Upper lobe of left lung (tissue), 6 donors: ENCODE data around the gene RBM33. TPM values are rescaled to one million over a fixed set of nuclear protein-coding genes. Genes with fewer than 3 reads are reported as not detected.
A peak's percentile ranks its signal among the peaks of the same experiment; 100 is the strongest.

Experiments
- ATAC-seq, 2 donors: fragments of 200-7000 bp; cut with Tn5 transposase; one replicate each; pipeline ENCODE4 v1.9.1; 2022; ENCODE audit warnings: mild to moderate bottlenecking in 2 of 2, moderate library complexity in 2 of 2; ENCODE audit not compliant: low FRiP score in 2 of 2
- DNase-seq, 2 donors: peaks; one replicate each; pipeline ENCODE4 v3.0.0-alpha.2; 2019 to 2020
- H3K27ac ChIP-seq, 4 donors: fragments of 200-600 bp; sonication (generic); one replicate each; pipeline ENCODE4 v1.5.1; 2016 to 2019
- H3K27me3 ChIP-seq, 4 donors: fragments of 200-600 bp; sonication (generic); one replicate each; pipeline ENCODE4 v1.5.1; 2017 to 2019
- H3K36me3 ChIP-seq, 4 donors: fragments of 200-600 bp; sonication (generic); one replicate each; pipeline ENCODE4 v1.5.1; 2016 to 2019
- H3K4me1 ChIP-seq, 4 donors: fragments of 200-600 bp; sonication (generic); one replicate each; pipeline ENCODE4 v1.5.1; 2018 to 2019
- H3K4me3 ChIP-seq, 4 donors: fragments of 200-600 bp; sonication (generic); one replicate each; pipeline ENCODE4 v1.5.1; 2017 to 2019; ENCODE audit warnings: mild to moderate bottlenecking in 2 of 4, moderate library complexity in 1 of 4
- H3K9me3 ChIP-seq, 4 donors: fragments of 200-600 bp; sonication (generic); one replicate each; pipeline ENCODE4 v1.5.1; 2018 to 2019
- EP300 ChIP-seq, 4 donors: sonication (generic); formaldehyde crosslinking; IDR thresholded peaks; one replicate each; pipeline ENCODE4 v1.5.1; 2017; ENCODE audit warnings: antibody characterized with exemption in 4 of 4, control low read depth in 2 of 4
- POLR2A ChIP-seq, 4 donors: fragments of 450-650 bp; IDR thresholded peaks; one replicate each; pipeline ENCODE4 v1.5.1; 2016 to 2017; ENCODE audit warnings: antibody characterized with exemption in 4 of 4, mild to moderate bottlenecking in 2 of 4
- POLR2AphosphoS5 ChIP-seq, 2 donors: sonication (generic); formaldehyde crosslinking; IDR thresholded peaks; one replicate each; pipeline ENCODE4 v1.5.1; 2017; ENCODE audit warnings: antibody characterized with exemption in 2 of 2
- WGBS, 2 donors: methylation state at CpG; one replicate each; pipeline ENCODE4 v1.1.5; 2017 to 2018; 5-methylcytosine and 5-hydroxymethylcytosine counted together
- total RNA-seq, 6 donors: library from RNA; depleted of rRNA in 4 of 6; stranded (reverse); fragments of >200 nt in 4 of 6; gene quantifications; one replicate each; pipeline versions ENCODE4 v1.1.0 to v1.2.1, GENCODE V29; 2016 to 2021
- TF ChIP-seq, protein P1 (sequence below), 6 experiments: fragments of 450-650 bp in 4 of 6; fragments of 200-600 bp in 2 of 6; sonication (generic) in 2 of 6; IDR thresholded peaks; one replicate each; pipeline ENCODE4 v1.5.1; 2016 to 2019; ENCODE audit warnings: antibody characterized with exemption in 6 of 6
- donor health status: DM: no; HTN: no; CAD: no; lungs with moderate emphysema.
- donor health status: DM: no; HTN: yes; CAD: no; lungs with severe emphysema.

The RBM33 gene
- total RNA-seq, 6 donors from 2014 or later, result 40.6 to 179 (median 76.4) TPM

DNA sequence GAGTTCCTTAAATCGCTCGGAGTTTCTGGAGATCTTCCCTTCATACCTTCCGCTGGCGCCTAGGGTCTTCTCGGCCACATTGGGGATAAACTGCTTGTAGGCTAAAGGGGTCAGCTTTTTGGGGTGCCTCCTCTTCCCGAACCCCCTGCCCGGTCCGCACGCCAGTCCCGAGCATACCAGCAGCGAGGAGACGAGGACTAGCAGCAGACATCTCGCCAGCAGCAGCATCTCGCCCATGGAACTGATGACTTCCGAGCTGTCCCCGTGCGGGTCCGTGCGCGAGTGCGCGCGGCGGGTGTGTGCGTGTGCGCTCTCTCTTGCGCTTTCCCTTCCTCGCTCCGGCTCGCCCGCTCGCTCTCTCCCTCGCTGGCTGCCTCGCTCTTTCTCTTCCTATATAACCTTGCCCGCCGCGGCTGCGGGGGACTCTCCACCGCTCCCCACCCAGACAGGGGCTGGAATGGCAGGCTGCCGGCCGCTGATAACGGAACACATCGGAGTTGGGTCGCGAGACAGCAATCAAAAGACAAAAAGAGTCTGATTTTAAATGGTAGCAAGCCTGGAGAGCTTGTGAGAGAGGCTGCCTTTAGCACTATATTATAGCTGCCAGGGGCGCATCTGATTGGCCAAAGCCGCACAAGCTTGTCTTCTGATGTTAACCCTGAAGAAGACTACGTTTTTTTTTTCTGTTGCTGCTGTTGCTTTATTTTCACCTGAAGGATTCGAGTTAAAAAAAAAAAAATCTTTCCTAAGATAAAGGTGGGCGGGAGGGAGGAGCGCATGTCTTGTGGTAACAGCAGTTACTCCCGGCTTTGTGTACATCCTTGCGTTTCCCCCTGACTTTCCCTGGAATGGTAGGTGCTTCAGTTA is 167.7 kb downstream of the RBM33 start, which contains the start of gene SHH:
SHH (minus strand) TSS at position 569 of the 867 bp plus-strand sequence; CDS start at position 228, 341 bp downstream.
- peak in 1 of 4 donors; percentile 9 for TF ChIP-seq POLR2A (IDR thresholded peaks at IDR 0.05)
- TF ChIP-seq, protein P1, sequence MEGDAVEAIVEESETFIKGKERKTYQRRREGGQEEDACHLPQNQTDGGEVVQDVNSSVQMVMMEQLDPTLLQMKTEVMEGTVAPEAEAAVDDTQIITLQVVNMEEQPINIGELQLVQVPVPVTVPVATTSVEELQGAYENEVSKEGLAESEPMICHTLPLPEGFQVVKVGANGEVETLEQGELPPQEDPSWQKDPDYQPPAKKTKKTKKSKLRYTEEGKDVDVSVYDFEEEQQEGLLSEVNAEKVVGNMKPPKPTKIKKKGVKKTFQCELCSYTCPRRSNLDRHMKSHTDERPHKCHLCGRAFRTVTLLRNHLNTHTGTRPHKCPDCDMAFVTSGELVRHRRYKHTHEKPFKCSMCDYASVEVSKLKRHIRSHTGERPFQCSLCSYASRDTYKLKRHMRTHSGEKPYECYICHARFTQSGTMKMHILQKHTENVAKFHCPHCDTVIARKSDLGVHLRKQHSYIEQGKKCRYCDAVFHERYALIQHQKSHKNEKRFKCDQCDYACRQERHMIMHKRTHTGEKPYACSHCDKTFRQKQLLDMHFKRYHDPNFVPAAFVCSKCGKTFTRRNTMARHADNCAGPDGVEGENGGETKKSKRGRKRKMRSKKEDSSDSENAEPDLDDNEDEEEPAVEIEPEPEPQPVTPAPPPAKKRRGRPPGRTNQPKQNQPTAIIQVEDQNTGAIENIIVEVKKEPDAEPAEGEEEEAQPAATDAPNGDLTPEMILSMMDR (IDR thresholded peaks at IDR 0.05), result no peak
- WGBS, 2 donors, result 2 to 3% methylated on average over 36 to 53 of the region's 53 CpGs
- Histone ChIP-seq H3K36me3 (no peaks in the 10 kb centered on the region), H3K4me1 (peaks cover 25 to 55% (median 43%) of the 10 kb centered on the region in 4 donors), H3K4me3 (peak within 1 kb of the TSS in 3 of 4 donors; percentile 38 to 52 (median 43)), H3K27me3 (peaks cover 0 to 46% (median 18%) of the 10 kb centered on the region in 4 donors), H3K27ac (no peak within 1 kb of the TSS), H3K9me3 (no peaks in the 10 kb centered on the region)
- DNase-seq, result peak in 1 of 2 donors; percentile 84
- no peak for ATAC-seq

DNA sequence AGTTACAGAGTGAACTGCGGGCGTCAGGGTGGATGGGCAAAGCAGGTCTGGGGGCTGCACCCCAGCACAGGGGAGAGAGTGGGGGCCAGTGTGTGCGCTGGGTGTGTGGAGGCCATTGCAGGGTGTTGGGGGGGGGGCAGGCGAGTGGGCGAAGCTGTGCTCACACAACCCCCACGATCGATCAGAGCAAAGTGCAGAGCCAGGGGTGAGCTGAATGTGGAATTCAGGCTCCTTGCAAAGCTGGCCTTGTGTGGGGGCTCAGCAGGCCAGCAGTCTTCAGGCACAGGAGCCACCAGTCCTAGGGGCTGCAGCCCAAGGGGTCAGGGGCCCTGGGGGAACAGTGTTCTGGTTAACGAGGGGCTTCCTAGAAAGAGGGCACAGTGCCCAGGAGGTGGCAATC is 168.7 kb downstream of the RBM33 start:
- Histone ChIP-seq H3K27ac (no peak overlapping the region), H3K4me3 (no peak overlapping the region), H3K9me3 (peaks cover 0 to 6% (median 2%) of the 10 kb centered on the region in 4 donors), H3K27me3 (peaks cover 0 to 40% (median 17%) of the 10 kb centered on the region in 4 donors), H3K36me3 (no peaks in the 10 kb centered on the region), H3K4me1 (peaks cover 23 to 48% (median 35%) of the 10 kb centered on the region in 4 donors)
- DNase-seq (no peak), ATAC-seq (no peak)
- WGBS, 2 donors, result 22 to 24% methylated on average over 4 to 8 of the region's 8 CpGs
- TF ChIP-seq POLR2A (IDR thresholded peaks at IDR 0.05) (no peak), EP300 (IDR thresholded peaks at IDR 0.05) (no peak), POLR2AphosphoS5 (IDR thresholded peaks at IDR 0.05) (no peak)
- TF ChIP-seq, protein P1 (IDR thresholded peaks at IDR 0.05), result no peak

DNA sequence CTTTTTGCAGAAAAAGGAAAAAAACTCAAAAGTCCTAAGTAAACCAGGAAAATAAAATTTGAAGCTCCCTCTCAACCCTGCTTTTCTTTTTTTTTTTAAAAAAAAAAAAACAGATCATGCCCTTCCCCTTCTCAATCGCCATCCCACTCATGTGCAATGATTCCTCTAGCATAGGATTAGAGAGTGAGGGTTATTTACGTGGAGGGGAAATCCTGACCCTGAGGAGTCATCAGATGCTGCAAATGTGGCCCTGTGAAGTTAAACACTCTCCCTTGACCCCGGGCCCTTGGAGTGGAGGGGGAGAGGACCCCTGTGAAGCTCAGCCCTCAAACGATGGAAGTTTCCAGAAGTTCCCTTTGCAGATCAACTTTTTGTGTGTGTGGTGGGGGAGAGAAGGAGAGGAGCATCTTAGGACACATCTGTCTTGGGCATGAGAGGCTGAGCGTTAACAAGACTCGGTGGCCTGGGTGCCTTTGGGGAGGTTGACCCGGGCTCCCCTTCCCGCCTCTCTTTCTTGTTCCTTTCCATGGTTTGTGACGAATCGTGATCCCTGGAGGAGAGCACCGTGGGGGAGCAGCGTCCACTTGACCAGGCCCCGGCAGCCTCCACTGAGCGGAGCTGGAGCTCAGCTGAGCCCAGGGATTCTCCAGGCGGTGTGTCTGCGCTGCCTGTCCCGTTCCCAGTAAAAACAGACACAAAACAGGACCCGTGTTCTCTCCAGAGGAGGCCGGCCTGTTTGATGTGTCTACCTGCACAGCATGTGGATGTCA is 169.3 kb downstream of the RBM33 start:
- ATAC-seq (no peak), DNase-seq (peak in 1 of 2 donors; percentile 42)
- H3K27ac ChIP-seq, result no peak overlapping the region
- H3K4me3 ChIP-seq, result no peak overlapping the region
- H3K27me3 ChIP-seq, result peaks cover 0 to 34% (median 14%) of the 10 kb centered on the region in 4 donors
- WGBS, 2 donors, result 33 to 39% methylated on average over 17 to 19 of the region's 19 CpGs
- peaks cover 0 to 6% (median 2%) of the 10 kb centered on the region in 4 donors for H3K9me3 ChIP-seq
- TF ChIP-seq POLR2A (IDR thresholded peaks at IDR 0.05), result no peak
- no peak for TF ChIP-seq EP300 (IDR thresholded peaks at IDR 0.05)
- no peak for TF ChIP-seq POLR2AphosphoS5 (IDR thresholded peaks at IDR 0.05)
- TF ChIP-seq, protein P1 (IDR thresholded peaks at IDR 0.05), result no peak
- H3K36me3 ChIP-seq, result no peaks in the 10 kb centered on the region
- peaks cover 17 to 42% (median 29%) of the 10 kb centered on the region in 4 donors for H3K4me1 ChIP-seq

DNA sequence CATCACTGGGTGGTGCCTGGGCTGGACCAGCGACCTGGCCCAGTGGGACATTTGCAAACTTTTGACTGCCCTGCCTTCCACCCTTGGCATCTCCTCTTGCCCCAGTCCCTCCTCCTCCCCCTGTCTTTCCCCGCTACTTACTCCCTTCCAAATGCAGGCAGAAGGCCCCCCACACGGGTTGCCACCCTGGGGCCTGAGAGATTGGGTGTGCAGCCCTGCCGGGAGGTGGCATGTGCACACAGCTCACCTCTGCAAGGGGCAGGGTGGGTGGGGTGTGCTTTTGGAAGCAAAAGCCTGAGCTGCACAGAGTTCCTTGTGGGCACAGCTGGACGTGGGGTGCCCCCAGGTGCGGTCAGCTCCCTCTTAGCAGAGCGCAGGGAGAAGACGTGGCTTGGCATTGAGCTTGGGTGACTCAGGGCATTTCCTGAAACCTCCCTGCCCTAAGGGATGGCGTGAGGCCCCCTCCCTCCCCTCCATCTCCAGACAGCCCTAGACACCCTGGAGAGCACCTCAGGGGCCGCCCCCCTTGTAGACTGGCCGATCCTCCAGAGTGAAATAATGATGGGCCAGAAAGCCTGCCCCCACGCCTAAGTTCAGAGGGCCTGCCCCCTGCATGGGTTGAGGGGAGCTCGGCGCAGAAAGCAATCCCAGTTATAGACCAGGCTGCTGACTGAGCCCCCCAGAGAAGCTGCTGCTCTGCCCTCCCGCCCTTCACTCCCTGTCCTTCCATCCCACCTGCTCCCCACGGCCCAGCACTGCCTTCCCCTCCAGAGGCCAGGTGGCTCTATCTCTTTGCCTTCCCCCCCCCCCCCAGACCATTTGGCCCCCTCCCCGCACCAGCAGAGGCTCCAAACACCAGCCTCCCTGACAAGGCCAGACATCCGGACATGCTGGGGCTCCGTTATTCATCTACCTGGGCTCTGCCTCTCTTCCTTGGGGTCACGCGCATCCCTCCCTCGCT is 170.1 kb downstream of the RBM33 start:
- Histone ChIP-seq H3K4me1 (peaks cover 8 to 33% (median 21%) of the 10 kb centered on the region in 4 donors), H3K27ac (no peak overlapping the region), H3K27me3 (peaks cover 0 to 25% (median 9%) of the 10 kb centered on the region in 4 donors), H3K9me3 (peaks cover 0 to 6% (median 2%) of the 10 kb centered on the region in 4 donors), H3K4me3 (no peak overlapping the region), H3K36me3 (no peaks in the 10 kb centered on the region)
- TF ChIP-seq EP300 (IDR thresholded peaks at IDR 0.05) (no peak), POLR2A (IDR thresholded peaks at IDR 0.05) (no peak), POLR2AphosphoS5 (IDR thresholded peaks at IDR 0.05) (no peak)
- TF ChIP-seq, protein P1 (IDR thresholded peaks at IDR 0.05), result no peak
- WGBS, 2 donors, result 27 to 31% methylated on average over 16 to 22 of the region's 22 CpGs
- ATAC-seq (no peak), DNase-seq (peak in 1 of 2 donors; percentile 34)
